Stimulated activated CD4-positive, alpha-beta T cell treated with anti-CD3 and anti-CD28 coated beads, TNF-alpha, amount 100 ng/mL, for 1 hour (primary cell): ENCODE data around the gene SF3A2.

Source experiments
- DNase-seq, 3 donors: peaks; one replicate each; pipeline ENCODE4 v3.0.0-alpha.2; 2020; ENCODE audit warnings: low read depth in 3 of 3, low spot score in 1 of 3

SF3A2 gene

DNA sequence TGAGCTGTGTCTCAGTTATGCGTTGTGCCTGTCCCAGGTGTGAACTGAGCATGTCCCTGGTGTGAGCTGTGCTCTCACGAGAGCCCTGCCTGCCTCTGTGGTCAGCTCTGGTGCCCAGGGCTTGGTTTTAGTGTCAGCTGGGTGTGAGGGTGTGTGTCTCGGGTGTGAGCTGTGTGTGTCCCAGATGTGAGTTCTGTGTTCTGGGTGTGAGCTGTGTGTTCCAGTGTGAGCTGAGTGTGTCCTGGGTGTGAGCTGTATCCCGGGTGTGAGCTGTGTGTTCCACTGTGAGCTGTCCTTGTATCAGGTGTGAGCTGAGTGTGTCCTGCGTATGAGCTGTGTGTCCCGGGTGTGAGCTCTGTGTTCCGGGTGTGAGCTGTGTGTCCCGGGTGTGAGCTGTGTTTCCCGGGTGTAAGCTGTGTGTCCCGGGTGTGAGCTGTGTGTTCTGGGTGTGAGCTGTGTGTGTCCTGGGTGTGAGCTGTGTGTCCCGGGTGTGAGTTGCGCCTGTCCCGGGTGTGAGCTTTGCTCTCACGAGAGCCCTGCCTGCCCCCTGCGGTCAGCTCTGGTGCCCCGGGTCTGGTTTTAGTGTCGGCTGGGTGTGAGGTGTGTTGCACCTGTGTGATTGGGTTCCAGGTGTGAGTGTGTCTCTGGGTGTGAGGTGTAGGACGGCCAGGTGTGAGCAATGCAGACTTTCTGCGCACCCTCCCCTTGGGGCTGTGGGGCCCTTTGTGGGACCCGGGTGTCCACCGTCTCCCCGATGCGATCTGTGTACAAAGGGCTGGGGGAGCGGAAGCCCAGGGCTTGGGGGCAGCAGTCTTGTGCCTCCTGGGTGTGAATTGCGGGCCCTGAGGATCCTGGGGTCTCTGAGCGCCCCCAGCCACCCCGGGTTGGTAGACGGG lies 52.4 kb downstream of the SF3A2 start:
- DNase-seq: no peak

DNA sequence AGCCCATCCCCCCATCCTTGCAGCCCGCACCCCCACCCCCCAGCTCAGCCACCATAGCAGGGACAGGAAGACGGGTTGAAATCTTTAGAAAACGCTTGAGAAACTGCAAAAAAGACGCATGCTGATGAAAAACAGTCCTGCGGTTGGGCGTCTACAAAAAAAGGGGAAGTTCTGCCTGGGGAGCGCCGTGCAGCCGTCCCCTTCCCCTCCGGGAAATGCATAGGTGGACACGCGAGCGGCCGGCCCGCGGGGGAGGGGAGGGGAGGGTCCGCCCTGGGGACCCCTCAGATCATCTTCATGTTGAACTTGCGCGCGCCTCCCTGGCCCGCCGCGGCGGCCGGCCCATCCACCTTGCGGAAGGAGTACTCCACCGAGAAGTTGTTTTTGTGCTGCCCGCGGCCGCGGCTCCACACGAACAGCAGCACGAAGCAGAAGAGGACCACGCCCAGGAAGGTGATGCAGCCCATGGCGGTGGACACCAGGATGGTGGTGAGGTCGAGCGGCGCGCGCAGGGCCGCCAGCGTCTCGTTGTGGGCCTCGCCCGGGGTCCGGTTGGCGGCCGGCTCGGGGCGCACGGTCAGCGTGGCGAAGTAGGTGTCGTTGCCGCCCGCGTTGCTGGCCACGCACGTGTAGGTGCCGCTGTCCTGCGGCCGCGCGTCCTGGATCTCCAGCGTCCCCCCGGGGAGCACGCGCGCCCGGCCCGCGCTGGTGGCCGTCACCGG lies 53.3 kb downstream of the SF3A2 start:
- no peak for DNase-seq

DNA sequence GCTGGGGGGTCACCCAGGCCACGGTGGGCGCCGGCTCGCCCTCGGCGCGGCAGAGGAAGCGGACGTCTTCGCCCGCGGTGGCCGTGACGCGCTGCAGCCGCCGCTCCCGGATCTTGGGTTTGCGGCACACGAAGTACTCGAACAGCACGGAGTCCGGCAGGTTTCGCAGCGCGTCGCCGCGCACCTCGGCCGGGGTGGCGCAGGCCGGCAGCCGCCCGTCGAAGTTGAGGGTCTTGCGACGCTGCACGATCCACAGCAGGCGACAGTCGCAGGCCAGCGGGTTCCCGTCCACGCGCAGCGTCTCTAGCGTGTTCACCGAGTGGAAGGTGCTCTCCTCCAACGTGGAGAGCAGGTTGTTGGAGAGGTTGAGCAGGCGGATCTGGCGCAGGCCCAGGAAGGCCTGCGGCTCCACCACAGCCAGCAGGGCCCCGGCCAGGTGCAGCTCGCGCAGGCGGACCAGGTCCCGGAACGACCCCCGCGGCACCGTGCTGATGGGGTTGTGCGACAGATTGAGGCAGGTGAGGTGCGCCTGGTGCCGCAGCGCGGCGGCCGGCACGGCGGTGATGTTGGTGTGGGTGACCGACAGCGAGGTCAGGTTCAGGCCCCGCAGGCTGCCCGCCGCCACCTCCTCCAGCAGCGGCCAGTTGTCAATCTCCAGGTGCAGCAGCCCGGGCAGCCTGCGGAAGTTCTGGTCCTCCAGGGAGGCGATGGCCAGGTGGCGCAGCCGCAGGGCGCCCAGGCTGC lies 54.0 kb downstream of the SF3A2 start:
- DNase-seq: no peak

DNA sequence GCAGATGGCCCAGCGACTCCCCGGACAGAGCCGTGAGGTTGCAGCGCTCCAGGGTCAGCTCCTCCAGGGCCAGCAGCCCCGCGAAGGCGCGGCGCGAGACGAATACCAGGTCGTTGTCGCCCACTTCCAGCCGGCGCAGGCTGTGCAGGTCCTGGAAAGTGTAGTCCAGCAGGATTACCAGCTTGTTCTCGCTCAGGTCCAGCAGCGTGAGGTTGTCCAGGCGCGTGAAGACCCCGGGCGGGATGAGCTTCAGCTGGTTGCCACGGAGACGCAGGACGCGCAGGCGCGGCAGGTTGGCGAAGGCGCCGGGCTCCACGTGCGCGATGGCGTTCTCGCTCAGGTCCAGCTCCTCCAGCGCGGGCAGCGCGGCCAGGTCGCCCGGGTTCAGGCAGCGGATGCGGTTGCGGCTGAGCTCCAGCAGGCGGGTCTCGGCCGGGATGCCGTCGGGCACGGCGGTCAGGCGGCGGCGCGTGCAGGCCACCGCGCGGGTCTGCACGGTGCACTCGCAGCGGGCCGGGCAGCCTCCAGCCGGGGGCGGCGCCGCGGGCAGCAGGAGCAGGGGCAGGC lies 54.6 kb downstream of the SF3A2 start:
- DNase-seq: no peak

DNA sequence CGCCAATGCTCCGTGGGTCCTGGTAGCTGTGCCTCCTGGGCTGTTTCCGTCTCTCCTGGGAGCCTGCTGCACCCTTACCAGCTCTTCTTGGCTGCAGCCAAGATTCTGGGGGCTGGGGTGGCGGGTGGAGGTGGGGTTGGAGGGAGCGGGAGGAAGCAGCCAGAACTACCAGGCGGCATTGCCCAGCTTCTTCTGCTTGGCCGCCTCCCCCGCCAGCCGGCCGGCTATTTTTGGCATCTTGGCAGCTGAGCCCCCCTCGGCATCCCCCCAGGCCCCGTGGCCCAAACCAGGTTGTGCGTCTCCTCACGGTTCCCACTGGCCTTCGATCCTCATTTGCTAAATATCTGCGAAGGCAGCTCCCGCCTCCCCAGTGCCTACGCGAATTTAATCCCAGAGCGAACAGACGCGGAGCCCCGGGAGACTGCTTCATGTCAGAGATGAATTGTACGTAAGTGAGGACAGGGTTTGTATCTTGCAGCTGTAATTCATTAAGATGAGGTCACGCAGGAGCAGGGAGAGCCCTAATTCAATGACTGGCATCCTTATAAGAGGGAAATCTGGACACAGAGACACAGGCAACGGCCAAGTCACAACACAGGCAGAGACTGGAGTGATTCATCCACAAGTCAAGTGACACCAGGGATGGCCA lies 58.2 kb downstream of the SF3A2 start:
- no peak for DNase-seq

DNA sequence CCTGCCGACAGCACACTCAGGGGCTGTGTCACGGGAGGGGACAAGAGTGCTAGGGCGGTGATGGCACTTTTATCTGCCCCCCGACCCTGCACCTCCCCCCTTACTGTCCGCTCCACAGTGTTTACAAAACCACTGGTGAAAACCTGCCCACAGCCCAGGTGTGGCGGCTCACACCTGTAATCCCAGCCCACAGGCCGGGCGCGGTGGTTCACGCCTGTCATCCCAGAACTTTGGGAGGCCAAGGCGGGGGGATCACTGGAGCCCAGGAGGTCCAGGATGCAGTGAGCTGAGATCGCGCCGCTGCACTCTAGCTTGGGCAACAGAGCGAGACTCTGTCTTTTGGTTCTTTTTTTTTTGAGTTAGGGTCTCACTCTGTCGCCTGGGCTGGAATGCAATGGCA lies 59.5 kb downstream of the SF3A2 start:
- no peak for DNase-seq
